ENCODE results near the gene FBXL14.

- no peak for TF ChIP-seq CTCF (IDR thresholded peaks at IDR 0.05)
- TF ChIP-seq ZFX (IDR thresholded peaks at IDR 0.05; ENCODE audit: borderline replicate concordance): no peak
These were observed 10.1 kb downstream of the FBXL14 start for GRCh38 chr12:1584326-1584725.

All from 22Rv1 (cell line).